HUES64 (cell line): ENCODE data around the gene GNB1L.
A peak's percentile ranks its signal among the peaks of the same experiment; 100 is the strongest.

Experiments used
- H3K27ac ChIP-seq: 2 replicates; pipeline ENCODE4 v1.7.0; 2013; ENCODE audit warnings: low read depth, low read length, inconsistent platforms
- H3K27me3 ChIP-seq: 2 replicates; pipeline ENCODE4 v1.6.1; 2013; ENCODE audit warnings: mild to moderate bottlenecking, low read length; ENCODE audit not compliant: insufficient read depth
- H3K36me3 ChIP-seq: 2 replicates; pipeline ENCODE4 v1.6.1; 2013; ENCODE audit warnings: mild to moderate bottlenecking, low read length; ENCODE audit not compliant: insufficient read depth
- H3K4me1 ChIP-seq: 2 replicates; pipeline ENCODE4 v1.6.1; 2013; ENCODE audit warnings: mild to moderate bottlenecking, low read length, moderate library complexity; ENCODE audit not compliant: insufficient read depth
- H3K4me3 ChIP-seq: 2 replicates; pipeline ENCODE4 v1.5.1; 2013; ENCODE audit warnings: mild to moderate bottlenecking, low read length, moderate library complexity
- H3K9ac ChIP-seq: 2 replicates; pipeline ENCODE4 v1.6.1; 2013; ENCODE audit warnings: mild to moderate bottlenecking, low read depth, low read length
- H3K9me3 ChIP-seq: 2 replicates; pipeline ENCODE4 v1.6.1; 2013; ENCODE audit warnings: low read depth, low read length; ENCODE audit not compliant: insufficient read depth
- WGBS: fragments of 150-250, 120-280 bp; methylation state at CpG from one replicate; pipeline ENCODE4 v1.1.7; 2013; ENCODE audit warnings: missing lambda C conversion rate; 5-methylcytosine and 5-hydroxymethylcytosine counted together

GNB1L gene

GRCh38 chr22:19879992-19880785, 25.5 kb upstream of the GNB1L start:
- 89% methylated on average over 34 of the region's 34 CpGs for WGBS
- peak overlapping the region; percentile 80 for H3K27ac ChIP-seq
- H3K9ac ChIP-seq = peak overlapping the region; percentile 75

DNA sequence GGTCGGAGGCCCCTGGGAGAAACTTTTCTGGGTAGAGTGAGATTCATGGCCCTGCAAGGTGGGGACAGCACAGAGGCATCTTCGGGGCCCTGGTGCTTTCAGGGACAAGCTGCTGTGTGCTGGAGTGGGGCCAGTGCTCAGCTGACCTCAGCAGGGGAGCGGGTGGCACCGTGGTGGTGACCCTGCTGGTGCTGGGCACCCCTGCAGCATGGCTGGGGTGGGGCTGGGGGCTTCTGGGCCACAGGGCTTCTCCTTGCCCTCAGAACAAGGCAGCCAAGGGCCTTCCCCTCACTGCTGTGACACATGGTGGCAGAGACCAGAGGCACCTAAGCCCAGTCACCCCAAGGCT, 24.9 kb upstream of the GNB1L start:
- peak overlapping the region; percentile 80; the same call in 1 of the 2 replicates for H3K27ac ChIP-seq
- H3K4me1 ChIP-seq = peaks cover 25% of the 10 kb centered on the region
- peak overlapping the region; percentile 75; the same call in 1 of the 2 replicates for H3K9ac ChIP-seq
- no peaks in the 10 kb centered on the region for H3K27me3 ChIP-seq
- peaks cover 5% of the 10 kb centered on the region; the same call in 1 of the 2 replicates for H3K36me3 ChIP-seq
- no peak overlapping the region; the same call in 1 of the 2 replicates for H3K4me3 ChIP-seq
- no peaks in the 10 kb centered on the region for H3K9me3 ChIP-seq
- 82% methylated on average over 4 of the region's 4 CpGs for WGBS

More at GRCh38 chr22:19879992-19880785, 25.5 kb upstream of the GNB1L start:
- Histone ChIP-seq H3K4me1 (peaks cover 25% of the 10 kb centered on the region), H3K36me3 (peaks cover 5% of the 10 kb centered on the region; the same call in 1 of the 2 replicates), H3K4me3 (peak overlapping the region; percentile 18; the same call in 1 of the 2 replicates), H3K27me3 (no peaks in the 10 kb centered on the region), H3K9me3 (no peaks in the 10 kb centered on the region)

DNA sequence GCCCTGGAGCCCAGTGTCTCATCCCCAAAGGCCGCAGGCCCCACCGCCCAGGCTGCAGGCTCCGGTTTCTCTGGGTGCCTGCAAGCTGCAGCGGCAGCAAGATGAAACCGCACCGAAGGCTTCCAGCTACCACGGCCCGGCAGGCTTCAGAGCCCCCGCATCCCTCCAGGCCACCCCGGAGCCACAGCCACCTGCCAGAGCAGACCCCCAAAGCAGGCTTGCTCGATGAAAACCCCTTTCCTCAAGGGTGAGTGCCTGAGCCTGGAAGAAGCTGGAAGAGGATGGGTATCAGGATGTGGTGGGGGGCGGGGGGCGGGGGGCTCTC, 24.5 kb upstream of the GNB1L start:
- Histone ChIP-seq H3K4me1 (peaks cover 25% of the 10 kb centered on the region), H3K9ac (no peak overlapping the region), H3K27me3 (no peaks in the 10 kb centered on the region), H3K9me3 (no peaks in the 10 kb centered on the region), H3K4me3 (no peak overlapping the region), H3K36me3 (peaks cover 5% of the 10 kb centered on the region; the same call in 1 of the 2 replicates), H3K27ac (no peak overlapping the region)
- WGBS = 89% methylated on average over 13 of the region's 13 CpGs

DNA sequence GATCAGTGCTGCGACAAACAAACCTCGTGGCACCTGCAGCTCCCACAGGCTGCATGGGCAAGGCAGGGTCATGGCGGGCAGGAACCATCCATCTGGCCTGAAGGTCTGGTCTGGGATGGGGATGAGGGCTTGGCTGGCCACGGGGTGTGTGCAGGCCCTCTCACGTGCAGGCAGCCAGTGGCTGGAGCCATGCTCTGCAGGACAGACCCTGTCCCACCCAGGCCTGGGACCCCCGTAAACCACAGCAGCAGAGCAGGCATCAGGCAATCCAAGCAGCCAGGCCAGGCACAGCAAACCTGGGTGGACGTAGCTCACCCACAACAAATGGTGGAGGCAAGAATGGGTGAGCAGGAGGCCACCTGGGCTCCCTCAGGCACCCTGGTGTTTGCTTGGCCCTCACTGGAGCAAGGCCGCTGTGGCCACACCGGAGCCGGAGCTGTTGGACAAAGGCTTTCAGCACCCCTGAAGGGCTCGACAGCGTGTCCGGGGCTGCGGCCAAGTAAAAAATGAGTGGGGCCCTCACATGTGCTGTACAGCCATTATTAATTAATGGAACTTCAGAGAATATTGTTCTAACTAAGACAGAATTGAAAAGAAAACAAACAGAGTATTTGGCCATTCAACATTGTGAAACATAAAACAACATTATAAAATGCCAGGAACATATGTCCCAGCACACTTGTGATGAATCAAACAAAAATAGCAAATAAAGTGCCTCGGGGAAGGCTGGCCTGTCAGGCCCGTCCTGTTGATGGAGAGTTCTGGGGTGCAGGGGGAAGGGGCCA, 24.0 kb upstream of the GNB1L start:
- Histone ChIP-seq H3K27me3 (no peaks in the 10 kb centered on the region), H3K36me3 (peaks cover 5% of the 10 kb centered on the region; the same call in 1 of the 2 replicates), H3K4me1 (peaks cover 25% of the 10 kb centered on the region), H3K9ac (no peak overlapping the region; the same call in 1 of the 2 replicates), H3K4me3 (no peak overlapping the region), H3K9me3 (no peaks in the 10 kb centered on the region), H3K27ac (no peak overlapping the region)
- 95% methylated on average over 16 of the region's 16 CpGs for WGBS

DNA sequence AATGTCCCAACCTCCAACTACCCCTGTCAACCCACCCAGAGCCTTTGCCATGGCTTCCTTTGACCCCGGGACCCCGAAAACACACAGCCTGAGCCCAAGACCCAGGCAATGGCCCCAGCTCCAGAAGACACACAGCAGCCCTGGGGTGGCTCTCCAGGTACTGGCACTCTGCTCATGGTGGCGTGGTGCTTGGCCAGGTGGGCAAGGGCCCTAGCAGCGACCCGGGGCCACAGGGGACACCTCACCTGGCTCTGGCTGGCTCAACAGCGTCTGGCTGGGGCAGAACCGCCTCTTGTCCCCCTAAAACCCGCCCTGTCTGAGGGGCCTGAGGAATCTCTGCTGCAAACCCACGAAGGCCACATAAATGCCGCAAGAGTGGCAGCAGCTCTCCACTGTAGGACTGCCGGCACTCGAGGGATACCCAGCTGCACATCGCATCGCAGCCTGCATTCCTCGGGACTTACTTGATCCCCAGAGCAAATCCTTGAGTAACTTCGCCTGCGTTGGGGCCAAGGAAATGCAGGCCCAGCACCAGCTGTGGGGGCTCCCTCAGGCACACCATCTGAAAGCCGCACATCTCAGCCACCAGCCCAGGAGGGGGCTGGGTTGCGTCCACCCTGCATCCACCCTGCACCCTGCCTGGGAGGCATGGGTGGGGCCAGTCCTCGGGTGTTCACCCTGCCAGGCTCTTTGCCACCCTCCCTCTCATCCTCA, 23.1 kb upstream of the GNB1L start:
- WGBS = 94% methylated on average over 20 of the region's 20 CpGs
- Histone ChIP-seq H3K36me3 (peaks cover 5% of the 10 kb centered on the region; the same call in 1 of the 2 replicates), H3K4me3 (no peak overlapping the region), H3K9me3 (no peaks in the 10 kb centered on the region), H3K27me3 (no peaks in the 10 kb centered on the region), H3K9ac (no peak overlapping the region), H3K4me1 (peaks cover 25% of the 10 kb centered on the region), H3K27ac (no peak overlapping the region)

DNA sequence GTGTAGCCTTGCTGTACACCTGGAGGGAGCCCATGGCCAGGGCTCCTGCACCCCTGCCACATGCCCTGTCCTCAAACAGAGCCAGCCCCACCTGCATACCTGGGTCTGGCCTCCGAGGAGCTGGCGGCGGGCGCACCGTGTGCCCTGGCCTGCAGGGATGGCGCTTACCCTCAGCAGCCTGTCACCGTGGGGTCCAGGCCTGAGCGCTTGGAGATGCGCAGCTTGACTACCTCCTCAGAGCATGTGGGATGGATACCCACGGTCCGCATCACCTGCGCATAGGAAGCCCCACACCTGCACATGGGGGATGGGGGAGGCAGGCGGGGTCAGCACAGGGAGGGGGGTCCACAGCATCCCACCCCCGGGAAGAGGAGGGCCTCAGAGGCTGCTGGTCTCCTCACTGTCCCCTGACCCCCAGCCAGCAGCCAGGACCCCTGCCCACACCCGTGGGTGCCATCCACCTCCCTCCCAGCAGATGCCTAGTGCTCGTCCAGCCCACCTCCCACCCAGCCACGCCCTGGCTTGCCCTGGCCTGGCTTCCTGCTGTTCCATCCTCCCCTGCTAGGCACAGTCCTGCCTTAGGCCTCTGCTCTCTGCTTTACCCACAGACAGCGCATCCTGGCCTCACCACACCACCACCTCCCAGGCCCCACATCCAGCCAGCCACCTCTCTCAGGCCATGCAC, 22.4 kb upstream of the GNB1L start:
- H3K9ac ChIP-seq = no peak overlapping the region
- H3K4me1 ChIP-seq = peaks cover 23% of the 10 kb centered on the region
- 94% methylated on average over 18 of the region's 18 CpGs for WGBS
- H3K27me3 ChIP-seq = no peaks in the 10 kb centered on the region
- peaks cover 5% of the 10 kb centered on the region; the same call in 1 of the 2 replicates for H3K36me3 ChIP-seq
- no peak overlapping the region for H3K4me3 ChIP-seq
- H3K27ac ChIP-seq = no peak overlapping the region
- H3K9me3 ChIP-seq = no peaks in the 10 kb centered on the region

DNA sequence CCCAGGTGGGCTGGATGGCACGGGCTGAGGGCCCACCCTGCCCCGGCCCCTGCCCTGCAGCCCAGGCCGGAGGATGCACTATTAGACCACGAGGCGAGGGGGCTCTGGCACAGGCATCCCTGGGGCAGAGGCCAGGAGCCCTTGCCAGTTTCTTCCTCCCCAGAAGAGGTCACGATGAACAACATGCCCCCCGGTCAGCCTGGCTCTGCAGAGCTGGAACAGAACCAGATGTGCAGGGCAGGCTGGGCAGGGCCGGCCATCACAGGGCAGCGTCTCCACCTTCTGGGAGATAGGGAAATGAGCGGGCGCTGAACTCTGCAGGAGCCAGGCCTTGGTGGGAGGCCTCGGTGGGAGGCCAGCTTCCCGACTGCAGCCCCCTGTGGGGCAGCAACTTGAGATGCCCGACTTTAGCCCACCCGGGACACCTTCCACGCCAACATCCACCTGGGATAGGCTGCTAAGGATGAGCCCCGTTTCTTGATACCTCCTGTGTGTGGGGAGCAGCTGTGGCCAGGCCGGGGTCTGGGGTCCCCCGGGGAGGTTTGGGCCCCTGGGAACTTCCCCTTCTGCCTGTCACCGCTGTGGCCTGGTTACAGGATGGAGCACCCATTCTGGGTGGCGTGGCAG, 21.8 kb upstream of the GNB1L start:
- H3K27me3 ChIP-seq = no peaks in the 10 kb centered on the region
- H3K4me3 ChIP-seq = no peak overlapping the region
- H3K27ac ChIP-seq = no peak overlapping the region
- H3K36me3 ChIP-seq = peaks cover 5% of the 10 kb centered on the region; the same call in 1 of the 2 replicates
- H3K9ac ChIP-seq = no peak overlapping the region
- H3K4me1 ChIP-seq = peaks cover 16% of the 10 kb centered on the region
- WGBS = 93% methylated on average over 21 of the region's 21 CpGs
- no peaks in the 10 kb centered on the region for H3K9me3 ChIP-seq

GRCh38 chr22:19875531-19876313, 21.0 kb upstream of the GNB1L start:
- Histone ChIP-seq H3K36me3 (peaks cover 5% of the 10 kb centered on the region; the same call in 1 of the 2 replicates), H3K9me3 (no peaks in the 10 kb centered on the region), H3K27me3 (no peaks in the 10 kb centered on the region), H3K9ac (no peak overlapping the region), H3K4me3 (no peak overlapping the region), H3K27ac (no peak overlapping the region), H3K4me1 (peaks cover 11% of the 10 kb centered on the region)
- WGBS = 95% methylated on average over 23 of the region's 23 CpGs

DNA sequence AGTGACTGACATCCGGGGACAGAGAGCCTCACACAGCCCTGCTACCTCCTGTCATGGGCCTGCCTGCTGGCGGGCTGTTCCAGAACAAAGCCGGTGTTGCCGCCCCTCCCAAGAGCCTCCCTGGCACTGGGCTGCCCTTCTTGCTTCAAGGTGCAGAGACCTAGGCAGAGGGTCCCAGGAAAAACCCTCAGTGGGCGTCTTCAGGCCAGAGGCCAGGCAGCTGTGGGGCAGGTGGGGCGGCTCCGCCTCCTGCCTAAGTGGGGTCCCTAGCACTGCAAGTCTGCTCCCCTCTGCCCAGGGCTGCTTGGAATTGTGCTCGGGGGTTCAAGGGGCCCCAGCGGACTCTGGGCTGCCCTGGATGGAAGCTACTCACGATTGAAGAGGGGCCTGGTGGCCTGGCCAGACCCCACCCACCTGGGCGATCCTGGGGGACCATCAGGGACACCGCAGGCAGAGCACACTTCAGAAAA, 20.4 kb upstream of the GNB1L start:
- Histone ChIP-seq H3K27ac (0 out of 2 replicates have a peak overlapping the region, but pooled peaks have one; percentile 0), H3K27me3 (no peaks in the 10 kb centered on the region), H3K4me1 (peaks cover 5% of the 10 kb centered on the region; the same call in 1 of the 2 replicates), H3K4me3 (no peak overlapping the region), H3K9me3 (no peaks in the 10 kb centered on the region), H3K9ac (no peak overlapping the region), H3K36me3 (peaks cover 5% of the 10 kb centered on the region; the same call in 1 of the 2 replicates)
- 84% methylated on average over 12 of the region's 12 CpGs for WGBS
